ENCODE data around the gene PDE8A. TPM values are rescaled to one million over a fixed set of nuclear protein-coding genes. Genes with fewer than 3 reads are reported as not detected.
A peak's percentile ranks its signal among the peaks of the same experiment; 100 is the strongest.

Gene PDE8A
- total RNA-seq, 1 donor from 2014 or later = 80.0 TPM

- DNase-seq (ENCODE audit: low spot score) = no peak
These were observed 51.5 kb downstream of the PDE8A start for GRCh38 chr15:85033148-85033547.

DNA sequence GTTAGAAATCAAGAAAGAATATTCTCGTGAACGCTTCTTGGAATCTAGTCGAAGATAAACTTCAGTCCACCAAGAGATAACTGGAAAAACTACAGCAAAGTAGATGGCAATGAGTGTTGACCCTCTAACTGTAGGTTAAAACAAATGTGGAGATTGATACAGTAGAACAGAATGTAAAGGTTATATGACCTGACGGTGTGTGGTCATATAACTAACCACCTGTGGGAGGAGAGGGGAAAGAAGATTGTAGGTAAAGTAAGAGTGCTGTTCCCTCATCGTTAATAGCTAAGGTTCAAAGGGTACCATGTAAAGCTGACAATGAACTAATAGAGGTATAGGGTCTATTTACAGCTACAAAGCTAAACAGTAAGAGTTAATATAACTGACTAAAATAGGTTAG, 52.6 kb downstream of the PDE8A start:
- no peak for DNase-seq (ENCODE audit: low spot score)

GRCh38 chr15:85035980-85036379, 54.3 kb downstream of the PDE8A start:
- no peak for DNase-seq (ENCODE audit: low spot score)

- DNase-seq (ENCODE audit: low spot score) = no peak
These were observed 55.1 kb downstream of the PDE8A start for GRCh38 chr15:85036716-85037115.

DNA sequence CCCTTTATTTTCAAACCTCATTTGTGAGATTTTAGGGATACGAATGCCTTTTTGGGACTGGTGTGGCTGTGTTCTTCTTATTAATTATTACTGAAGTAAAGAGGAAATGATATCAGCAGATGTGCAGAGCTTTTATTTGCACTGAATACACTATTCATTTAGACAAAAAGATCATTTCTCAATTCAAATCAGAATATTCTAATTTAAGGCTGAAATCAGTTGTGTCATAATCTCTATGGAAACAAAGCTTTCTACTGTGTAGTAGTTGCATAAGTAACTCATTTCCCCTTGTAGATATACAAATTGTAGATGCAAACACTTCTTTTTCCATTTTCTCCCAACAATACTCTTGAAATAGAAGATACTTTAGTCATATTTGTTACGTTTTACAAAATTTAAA, 56.0 kb downstream of the PDE8A start:
- no peak for DNase-seq (ENCODE audit: low spot score)

DNA sequence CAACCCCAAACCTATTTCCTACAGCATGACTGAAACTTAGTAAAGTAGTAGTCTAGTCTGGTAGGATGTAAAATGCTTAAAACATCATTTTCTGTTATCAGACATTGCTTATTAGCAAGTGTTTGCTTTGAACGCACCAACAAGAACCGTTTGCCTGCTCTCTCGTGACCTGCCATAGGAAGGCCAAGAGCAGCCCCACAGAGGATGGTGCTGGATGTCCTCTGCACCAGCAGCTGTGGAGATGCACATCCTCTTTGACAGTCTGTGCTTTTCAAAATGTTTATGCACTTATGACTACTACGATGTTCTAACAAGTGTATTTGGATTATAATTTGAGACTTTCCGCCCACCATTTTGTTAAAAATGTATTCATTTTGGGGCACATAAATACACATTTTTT, 59.6 kb downstream of the PDE8A start:
- no peak for DNase-seq (ENCODE audit: low spot score)

- peak; percentile 78 for DNase-seq (ENCODE audit: low spot score)
These were observed 62.7 kb downstream of the PDE8A start for GRCh38 chr15:85044251-85044853.

DNA sequence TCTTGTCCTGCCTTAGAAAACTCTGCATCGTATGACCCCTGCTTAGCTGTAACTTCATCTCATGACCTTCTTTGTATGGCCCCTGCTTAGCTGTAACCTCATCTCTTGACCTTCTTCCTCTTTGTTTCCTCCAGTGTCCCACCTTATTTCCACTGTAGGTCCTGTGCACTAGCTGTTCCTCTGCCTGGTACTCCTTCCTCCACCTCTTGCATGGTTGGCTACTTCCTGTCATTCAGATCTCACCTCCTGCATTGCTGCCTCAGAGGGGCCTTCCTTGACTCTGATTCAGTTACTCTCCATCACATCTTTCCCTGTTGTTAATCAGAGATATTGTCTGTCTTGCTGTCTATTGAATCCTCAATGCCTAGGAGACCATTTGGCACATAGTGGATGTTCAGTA, 63.2 kb downstream of the PDE8A start:
- DNase-seq (ENCODE audit: low spot score) = no peak

- no peak for DNase-seq (ENCODE audit: low spot score)
These were observed 64.0 kb downstream of the PDE8A start for GRCh38 chr15:85045615-85046014.

- peak; percentile 39 for DNase-seq (ENCODE audit: low spot score)
These were observed 65.8 kb downstream of the PDE8A start for GRCh38 chr15:85047271-85047948.

GRCh38 chr15:85048430-85048829, 66.8 kb downstream of the PDE8A start:
- DNase-seq (ENCODE audit: low spot score) = no peak

DNA sequence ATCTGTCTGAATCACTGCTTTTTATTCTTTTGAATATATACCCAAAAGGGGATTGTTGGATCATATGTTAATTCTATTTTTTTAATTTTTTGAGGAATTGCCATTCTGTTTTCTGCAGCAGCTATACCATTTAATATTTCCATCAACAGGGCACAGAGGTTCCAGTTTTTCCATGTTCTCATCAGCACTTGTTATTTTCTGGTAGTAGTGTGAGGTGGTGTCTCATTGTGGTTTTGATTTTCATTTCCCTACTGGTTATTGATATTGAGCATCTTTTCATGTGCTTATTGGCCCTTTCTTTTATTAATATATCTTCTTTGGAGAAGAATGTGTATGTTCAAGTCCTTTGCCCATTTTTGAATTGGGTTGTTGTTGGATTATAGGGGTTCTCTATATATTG, 68.1 kb downstream of the PDE8A start:
- DNase-seq (ENCODE audit: low spot score) = no peak

- no peak for DNase-seq (ENCODE audit: low spot score)
These were observed 78.1 kb downstream of the PDE8A start for GRCh38 chr15:85059734-85060133.

DNA sequence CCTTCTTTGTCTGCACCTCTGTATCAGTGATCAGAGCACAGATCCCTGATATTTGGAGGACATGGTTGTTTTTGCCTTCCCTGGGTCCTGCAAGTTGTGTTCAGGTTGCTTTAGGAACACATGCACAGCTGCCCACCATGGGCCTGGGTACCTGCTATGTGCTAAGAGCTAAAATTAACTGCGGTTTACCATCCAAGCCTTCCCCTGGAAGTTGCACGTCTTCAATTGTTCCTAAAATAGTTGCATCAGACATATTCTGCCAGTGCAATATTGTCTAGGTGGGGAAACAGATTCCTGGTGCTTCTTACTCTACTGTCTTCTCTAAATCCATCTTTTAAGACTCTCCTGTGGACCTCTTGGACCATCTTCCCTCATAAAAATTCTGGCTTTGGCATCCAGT, 80.9 kb downstream of the PDE8A start:
- DNase-seq (ENCODE audit: low spot score) = no peak

DNA sequence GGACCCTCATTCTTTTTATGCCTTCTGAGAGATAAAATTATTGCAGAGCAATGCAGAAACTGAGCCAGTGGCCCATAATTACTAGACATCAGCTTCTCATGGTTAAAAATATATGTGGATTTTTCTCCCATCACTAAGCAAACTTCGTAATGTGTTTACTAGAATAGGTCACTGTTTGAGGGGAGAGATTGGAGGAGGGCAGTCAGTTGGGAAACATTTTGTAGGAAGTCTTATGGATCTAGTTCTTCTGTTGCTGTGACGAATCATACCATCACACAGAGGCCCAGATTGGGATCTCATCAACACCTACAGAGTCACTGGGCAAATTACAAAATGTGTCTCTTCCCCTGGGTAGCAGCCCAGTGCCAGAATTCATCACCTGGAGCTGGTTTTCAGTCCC, 81.4 kb downstream of the PDE8A start:
- DNase-seq (ENCODE audit: low spot score) = no peak

GRCh38 chr15:85063522-85064079, 81.9 kb downstream of the PDE8A start:
- no peak for DNase-seq (ENCODE audit: low spot score)

DNA sequence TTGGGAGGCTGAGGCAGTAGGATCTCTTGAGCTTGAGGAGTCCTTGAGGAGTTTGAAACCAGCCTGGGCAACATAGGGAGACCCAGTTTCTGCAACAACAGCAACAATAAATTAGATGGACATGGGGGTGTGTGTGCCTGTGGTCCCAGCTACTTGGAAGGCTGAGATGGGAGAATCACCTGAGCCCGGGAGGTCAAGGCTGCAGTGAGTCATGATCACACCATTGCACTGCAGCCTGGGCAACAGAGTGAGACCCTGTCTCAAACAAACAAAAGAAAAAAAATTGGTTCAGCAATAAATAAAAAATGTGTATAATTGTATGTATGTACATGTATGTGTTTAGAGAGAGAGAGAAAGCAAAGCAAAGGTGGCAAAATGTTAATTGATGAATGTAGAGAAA, 83.1 kb downstream of the PDE8A start:
- DNase-seq (ENCODE audit: low spot score) = no peak

DNA sequence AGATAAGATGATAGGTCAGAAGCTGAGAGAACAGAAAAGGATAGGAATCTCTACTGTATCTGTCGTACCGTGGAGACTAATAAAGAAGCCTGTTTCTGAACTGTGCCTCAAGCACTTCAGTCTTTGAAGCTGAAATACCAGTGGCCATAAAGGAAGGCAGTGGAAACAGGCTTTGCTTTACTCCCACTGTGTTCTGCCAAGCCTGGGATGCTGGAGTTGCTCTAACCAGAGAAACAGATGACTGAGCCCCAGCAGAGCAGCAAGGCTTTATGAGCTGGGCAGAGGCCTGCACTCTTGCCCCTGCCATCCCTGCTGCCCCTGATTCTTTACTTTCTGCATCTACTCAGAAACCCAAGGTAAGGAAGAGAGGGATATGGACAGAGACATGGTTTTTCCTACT, 89.4 kb downstream of the PDE8A start:
- no peak for DNase-seq (ENCODE audit: low spot score)

- no peak for DNase-seq (ENCODE audit: low spot score)
These were observed 89.8 kb downstream of the PDE8A start for GRCh38 chr15:85071504-85071903.

DNA sequence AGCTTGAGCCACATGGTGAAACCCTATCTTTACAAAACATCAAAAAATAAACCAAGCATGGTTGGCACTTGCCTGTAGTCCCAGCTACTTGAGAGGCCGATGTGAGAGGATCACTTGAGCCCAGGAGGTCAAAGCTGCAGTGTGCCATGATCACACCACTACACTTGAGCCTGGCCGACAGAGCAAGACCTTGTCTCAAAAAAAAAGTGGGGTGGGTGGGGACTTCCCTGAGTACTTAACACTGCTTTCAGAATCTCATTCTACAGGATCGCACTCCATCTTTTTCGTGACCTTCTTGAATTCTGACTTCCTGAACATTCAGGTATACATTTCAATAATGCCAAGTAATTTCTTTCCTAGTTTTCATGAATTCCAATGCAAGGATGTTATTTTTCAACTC, 91.3 kb downstream of the PDE8A start:
- no peak for DNase-seq (ENCODE audit: low spot score)

DNA sequence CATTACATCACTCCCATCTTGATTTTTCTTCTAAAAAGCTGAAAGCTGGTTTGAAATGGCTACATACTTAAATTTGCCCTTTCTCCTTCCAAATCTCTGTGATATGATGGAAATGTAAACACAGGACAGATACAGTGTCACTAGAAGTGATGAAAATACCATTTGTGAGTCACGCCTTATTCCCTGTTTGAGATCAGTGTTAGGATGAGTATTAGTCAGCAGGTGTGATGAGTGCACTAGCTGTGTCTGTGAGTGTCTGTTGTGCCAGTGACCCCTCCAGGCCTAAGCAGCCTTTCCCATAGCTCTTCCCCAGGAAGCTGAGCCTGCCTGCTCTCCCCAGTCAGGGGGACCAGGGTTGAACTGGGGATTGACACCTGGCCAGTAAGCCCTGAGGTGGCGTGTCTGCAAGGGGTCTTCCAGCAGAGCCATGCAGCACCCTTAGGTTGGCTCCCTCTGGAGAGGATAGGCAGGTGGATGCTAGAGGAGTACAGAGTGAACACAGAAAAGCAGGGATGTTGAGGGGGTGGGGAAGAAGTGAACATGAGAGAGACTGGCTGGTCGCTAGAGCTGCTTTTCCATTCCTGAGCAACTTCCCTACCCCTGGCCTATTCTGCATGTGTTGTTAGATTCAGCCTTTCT, 92.0 kb downstream of the PDE8A start:
- no peak for DNase-seq (ENCODE audit: low spot score)

GRCh38 chr15:85086855-85087254, 105.2 kb downstream of the PDE8A start:
- no peak for DNase-seq (ENCODE audit: low spot score)

DNA sequence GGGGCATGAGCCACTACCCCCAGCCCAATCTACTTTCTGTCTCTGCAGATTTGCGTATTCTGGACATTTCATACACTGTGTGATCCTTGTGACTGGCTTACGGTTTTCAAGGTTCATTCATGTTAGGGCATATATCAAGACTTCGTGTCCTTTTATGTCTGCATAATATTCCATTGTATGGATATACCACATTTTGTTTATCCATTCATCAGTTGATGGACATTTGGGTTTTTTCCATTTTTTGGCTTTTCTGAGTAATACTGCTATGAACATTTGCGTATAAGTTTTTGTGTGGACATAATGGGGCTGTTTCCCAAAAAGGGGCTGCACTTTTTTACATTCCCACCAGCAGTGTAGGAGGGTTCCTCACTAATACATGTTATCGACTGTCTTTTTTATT, 106.6 kb downstream of the PDE8A start:
- DNase-seq (ENCODE audit: low spot score) = no peak

All from mucosa of gallbladder (tissue), 1 donor.